Glomerular visceral epithelial cell (primary cell): ENCODE measurements around the gene GTF2H1.
"Not testable (repeated sequence)": the region's sequence is repeated elsewhere in the genome, so short reads cannot be mapped to it uniquely, and the experiment has no call there.

Source experiments
- DNase-seq: peaks from one replicate; pipeline ENCODE4 v3.0.0-alpha.2; 2016; ENCODE audit errors: extremely low spot score

GTF2H1 gene

DNA sequence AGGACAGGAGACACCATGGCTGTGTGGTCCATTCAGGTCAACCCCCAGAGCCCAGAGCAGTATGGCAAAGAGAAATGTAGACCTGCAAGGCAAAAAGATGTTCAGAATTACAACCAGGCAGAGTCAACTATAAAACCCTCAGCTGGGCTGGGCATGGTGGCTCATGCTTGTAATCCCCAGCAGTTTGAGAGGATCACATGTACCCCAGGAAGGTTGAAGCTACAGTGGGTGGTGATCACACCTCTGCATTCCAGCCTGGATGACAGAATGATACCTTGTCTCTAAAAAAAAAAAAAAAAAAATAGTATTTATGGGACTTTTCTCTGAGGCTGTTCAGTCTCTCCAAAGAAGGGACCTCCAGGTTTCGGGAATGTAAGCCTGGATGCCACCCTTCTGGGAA, 53.6 kb downstream of the GTF2H1 start:
- DNase-seq: no peak

- no peak for DNase-seq
Observed at GRCh38 chr11:18379201-18379600, 56.8 kb downstream of the GTF2H1 start.

DNA sequence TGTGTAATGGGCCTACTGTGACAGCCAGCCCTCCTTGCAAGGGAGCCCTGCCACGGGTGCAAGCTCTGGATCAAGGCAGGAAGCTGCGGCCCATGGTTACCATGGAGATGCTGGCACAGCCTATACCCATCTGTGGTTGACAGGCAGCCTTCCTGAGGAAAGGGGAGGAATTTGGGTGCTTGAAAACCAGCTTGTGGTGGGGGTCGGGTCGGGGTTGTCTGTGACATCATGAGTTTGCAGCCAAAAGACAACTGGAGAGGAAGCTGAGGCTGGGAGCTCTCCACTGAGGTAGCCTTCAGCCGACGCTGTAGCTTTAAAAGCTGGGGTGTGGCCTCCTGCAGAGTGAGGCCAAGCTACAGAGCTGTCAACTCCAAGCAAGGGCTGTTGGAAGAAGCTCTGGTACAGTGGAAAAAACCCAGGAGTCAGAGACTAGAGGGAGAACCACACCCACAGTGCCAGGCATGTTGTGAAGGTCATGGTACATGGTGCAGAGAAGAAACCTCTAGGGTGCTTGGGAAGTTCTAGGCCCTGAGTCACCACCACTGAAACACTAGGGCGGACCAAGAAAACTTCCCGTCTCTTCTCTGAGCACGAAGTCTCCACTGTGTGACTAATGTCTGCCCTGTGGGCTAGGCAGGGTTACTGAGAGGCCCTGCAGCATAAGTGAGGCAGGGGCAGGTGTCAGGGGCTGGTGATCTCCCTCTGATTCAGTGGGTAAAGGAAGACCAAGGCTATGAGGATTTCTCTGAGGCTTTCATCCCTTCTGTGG, 61.2 kb downstream of the GTF2H1 start:
- peak; percentile 96 for DNase-seq

- peak; percentile 89 for DNase-seq
Observed at GRCh38 chr11:18384157-18384641, 61.8 kb downstream of the GTF2H1 start.

DNA sequence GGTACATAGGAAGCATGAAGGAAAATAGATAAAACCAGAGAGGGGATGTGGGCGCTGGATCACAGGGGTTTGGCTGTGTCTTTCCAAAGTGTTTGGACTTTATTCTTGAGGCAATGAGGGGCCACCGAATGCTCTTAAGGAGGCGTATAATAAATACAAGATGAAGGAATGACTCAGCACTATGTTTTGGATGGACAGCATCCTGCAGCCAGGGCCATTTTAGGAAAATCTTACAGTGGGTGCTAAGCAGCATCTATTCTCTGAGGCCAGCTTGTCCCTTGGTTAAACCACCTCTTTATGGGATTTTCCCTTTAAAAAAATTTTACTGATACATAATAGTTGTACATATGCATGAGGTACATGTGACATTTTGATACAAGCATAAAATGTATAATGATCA, 67.7 kb downstream of the GTF2H1 start:
- DNase-seq: no peak

DNA sequence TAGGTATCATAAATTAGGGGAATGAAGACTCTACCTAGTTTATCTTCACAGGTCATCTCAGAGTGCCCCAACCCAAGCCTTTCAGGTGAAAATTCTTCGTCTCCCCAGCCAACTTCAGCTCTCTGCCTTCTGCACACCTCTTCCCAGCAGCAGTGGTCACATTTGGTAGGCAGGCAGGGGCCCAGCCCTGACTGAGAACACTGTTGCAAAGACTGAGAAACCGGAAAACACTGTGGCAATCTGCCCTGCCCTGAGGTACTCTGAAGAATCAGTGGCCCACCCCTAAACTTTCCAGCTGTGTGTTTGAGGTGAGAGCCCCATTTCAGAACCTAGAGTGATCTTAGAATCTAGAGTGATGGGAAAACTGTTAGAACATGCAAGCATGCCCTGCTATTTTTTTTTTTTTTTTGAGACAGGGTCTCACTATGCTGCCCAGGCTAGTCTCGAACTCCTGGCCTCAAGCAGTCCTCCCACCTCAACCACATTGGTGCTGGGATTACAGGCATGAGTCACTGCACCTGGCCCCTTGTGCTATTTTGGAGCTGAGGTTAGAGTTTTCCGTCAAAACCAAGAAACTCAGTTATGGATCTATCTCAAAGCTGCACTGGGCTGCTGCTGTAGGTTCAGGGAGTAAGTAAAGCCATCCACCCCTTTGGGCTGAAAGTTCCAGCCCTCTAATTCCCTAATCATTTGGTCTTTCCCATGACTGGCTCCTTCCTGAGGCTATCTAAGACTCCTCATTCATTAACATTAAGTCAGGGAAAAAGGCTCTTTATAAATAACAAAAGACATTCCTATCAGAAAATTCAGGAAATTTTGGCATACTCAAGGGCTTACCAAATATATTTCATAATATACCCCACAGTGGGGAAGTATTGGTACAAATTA, 70.3 kb downstream of the GTF2H1 start:
- DNase-seq: no peak

DNA sequence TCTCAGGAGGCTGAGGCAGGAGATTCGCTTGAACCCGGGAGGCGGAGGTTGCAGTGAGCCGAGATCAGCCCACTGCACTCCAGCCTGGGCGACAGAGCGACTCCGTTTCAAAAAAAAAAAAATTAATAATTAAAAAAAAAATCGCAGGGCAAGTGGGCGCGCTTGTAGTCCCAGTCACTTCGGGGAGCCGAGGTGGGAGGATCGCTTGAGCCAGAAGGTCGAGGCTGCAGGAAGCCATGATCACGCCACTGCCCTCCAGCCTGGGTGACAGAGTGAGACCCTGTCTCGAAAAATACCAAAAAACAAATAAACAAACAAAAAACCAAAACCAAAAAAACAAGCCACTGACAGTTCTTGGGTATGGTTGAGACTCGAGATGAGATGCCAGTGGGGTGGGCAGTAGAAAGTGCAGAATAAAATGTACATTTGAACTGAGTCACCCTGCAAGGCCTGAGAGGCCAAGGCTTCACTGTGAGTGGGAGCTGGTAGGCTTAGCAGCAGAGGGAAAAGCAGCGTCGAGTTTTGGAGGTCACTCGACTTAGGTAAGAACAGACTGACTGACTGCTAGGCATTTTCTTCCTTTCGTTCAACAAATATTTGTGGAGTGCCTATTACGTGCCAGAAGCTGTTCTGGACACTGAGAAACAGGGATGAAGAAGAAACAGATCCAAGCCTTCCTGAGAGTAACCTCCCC, 71.4 kb downstream of the GTF2H1 start:
- no peak for DNase-seq

DNA sequence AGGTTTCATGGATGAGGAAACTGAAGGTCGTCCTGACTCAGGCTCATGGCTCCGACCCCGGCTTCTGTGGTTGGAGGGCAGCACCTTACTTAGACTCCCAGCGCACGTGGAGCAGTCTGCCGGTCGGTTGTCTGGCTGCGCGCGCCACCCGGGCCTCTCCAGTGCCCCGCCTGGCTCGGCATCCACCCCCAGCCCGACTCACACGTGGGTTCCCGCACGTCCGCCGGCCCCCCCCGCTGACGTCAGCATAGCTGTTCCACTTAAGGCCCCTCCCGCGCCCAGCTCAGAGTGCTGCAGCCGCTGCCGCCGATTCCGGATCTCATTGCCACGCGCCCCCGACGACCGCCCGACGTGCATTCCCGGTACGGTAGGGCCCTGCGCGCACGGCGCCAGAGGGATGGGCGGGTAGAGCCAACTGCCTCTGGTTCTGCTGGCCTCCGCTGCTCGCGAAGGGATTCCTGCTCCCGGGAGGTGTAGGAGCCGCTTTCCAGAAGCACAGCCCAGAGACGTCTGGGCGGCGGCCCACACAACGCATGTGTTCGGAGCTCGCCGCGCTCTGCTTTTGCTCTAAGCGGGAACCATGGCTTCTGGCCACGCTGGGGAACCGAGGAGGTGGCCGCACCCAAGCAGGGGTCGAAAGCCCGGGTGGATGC, 72.0 kb downstream of the GTF2H1 start, which contains the start of gene LDHA:
TSS of gene LDHA (plus strand) at position 289 of the 653 bp plus-strand sequence. CDS start 2,280 bp downstream, outside the sequence.
- DNase-seq: peak; percentile 99

GRCh38 chr11:18394928-18395734, 72.8 kb downstream of the GTF2H1 start:
- peak; percentile 21 for DNase-seq

DNA sequence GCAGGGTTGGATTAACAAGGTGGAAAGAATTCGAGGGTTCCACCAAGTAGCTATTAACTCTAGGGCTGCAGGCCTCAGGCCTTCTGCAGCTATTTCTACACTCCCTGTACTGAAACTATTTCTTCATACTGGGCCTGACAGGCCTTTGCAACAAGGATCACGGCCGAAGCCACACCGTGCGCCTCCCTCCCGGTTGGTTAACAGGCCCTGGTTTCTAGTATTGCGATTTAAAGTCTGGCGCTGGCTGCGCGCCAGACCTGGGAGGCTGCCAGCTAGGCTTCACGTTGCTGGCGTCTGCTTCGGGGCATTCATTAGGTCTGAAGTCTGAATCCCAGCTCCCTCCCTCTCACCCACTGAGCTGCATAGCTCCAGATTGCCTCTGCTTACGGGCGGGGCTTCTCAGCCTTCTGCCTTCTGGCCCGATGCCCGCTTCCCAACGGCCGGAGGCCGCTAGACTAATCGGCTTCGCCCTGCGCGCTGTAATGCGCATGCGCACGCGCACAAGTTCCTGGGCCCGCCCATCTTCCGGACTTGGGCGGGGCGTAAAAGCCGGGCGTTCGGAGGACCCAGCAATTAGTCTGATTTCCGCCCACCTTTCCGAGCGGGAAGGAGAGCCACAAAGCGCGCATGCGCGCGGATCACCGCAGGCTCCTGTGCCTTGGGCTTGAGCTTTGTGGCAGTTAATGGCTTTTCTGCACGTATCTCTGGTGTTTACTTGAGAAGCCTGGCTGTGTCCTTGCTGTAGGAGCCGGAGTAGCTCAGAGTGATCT, 73.6 kb downstream of the GTF2H1 start:
- DNase-seq: peak; percentile 100

DNA sequence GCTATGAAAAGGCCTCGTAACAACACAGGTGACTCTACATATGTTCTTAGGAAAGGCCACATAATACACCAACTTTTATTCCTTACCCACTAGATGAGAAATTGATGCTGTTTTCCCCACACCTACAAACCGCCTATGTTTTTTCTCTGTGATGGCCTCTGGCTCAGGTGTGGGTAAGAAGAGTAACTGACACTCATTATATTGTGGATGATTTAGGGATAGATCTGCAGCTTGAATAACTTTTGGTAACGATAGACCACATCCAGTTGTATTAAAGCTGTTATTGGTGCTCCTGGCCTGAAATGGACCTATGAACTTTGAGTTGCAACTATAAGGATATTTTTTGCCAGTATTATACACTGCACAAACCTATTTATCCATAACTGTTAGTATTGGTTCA, 75.6 kb downstream of the GTF2H1 start:
- DNase-seq: no peak

DNA sequence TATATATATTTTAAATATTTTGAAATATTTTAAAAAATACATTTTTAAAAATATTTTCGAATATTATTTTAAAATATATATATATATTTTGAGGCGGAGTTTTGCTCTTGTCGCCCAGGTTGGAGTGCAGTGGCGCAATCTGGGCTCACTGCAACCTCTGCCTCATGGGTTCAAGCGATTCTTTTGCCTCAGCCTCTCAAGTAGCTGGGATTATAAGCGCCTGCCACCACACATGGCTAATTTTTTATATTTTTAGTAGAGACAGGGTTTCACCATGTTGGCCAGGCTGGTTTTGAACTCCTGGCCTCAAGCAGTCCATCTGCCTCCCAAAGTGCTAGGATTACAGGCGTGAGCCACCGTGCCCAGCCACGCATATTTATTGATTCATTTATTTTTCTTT, 78.7 kb downstream of the GTF2H1 start:
- not testable (repeated sequence) for DNase-seq

GRCh38 chr11:18404062-18404461, 81.7 kb downstream of the GTF2H1 start:
- no peak for DNase-seq

DNA sequence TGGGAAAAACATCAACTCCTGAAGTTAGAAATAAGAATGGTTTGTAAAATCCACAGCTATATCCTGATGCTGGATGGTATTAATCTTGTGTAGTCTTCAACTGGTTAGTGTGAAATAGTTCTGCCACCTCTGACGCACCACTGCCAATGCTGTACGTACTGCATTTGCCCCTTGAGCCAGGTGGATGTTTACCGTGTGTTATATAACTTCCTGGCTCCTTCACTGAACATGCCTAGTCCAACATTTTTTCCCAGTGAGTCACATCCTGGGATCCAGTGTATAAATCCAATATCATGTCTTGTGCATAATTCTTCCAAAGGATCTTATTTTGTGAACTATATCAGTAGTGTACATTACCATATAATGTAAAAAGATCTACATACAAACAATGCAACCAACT, 85.0 kb downstream of the GTF2H1 start:
- DNase-seq: peak; percentile 61

- peak; percentile 17 for DNase-seq
Observed at GRCh38 chr11:18408558-18409291, 86.4 kb downstream of the GTF2H1 start.

DNA sequence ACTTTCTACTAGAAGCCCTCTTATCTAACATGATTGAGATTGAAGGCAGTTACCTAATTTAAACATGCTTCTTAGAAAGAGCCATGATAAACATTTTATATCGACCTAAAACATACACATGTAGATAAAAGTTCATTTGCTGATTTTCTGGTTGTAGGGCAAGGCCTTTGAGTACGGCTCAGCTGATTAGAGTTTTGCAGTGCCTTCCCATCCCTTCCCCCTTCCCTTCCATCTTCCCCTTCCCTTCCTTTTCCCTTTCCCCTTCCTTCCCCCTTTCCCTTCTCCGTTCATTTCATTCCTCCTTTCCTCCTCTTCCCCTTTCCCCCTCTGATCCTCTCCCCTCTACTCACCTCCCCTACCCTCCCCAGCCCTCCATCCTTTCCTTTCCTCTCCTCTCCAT, 94.1 kb downstream of the GTF2H1 start:
- DNase-seq: no peak
